ENCODE data around the gene PDLIM7.

PDLIM7 gene

DNA sequence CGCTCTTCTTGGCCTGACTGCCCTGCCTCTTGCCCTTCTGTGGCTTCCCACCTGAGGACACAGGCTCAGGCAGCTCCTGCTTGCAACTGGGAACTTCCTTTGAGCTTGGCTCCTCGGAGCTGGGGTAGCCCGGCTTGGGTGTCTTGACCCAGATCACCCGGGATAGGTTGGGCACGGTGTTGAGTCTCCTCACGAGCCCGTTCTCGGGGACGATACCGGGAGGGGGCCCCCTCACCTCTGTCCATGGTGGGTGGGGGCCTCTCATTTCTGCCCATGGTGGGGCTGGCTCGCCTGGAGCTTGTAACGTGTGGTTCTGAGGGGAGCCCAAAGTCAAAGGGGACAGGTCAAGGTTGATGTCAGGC is 27.1 kb upstream of the PDLIM7 start:
- no peak for DNase-seq (ENCODE audit: low spot score)

DNA sequence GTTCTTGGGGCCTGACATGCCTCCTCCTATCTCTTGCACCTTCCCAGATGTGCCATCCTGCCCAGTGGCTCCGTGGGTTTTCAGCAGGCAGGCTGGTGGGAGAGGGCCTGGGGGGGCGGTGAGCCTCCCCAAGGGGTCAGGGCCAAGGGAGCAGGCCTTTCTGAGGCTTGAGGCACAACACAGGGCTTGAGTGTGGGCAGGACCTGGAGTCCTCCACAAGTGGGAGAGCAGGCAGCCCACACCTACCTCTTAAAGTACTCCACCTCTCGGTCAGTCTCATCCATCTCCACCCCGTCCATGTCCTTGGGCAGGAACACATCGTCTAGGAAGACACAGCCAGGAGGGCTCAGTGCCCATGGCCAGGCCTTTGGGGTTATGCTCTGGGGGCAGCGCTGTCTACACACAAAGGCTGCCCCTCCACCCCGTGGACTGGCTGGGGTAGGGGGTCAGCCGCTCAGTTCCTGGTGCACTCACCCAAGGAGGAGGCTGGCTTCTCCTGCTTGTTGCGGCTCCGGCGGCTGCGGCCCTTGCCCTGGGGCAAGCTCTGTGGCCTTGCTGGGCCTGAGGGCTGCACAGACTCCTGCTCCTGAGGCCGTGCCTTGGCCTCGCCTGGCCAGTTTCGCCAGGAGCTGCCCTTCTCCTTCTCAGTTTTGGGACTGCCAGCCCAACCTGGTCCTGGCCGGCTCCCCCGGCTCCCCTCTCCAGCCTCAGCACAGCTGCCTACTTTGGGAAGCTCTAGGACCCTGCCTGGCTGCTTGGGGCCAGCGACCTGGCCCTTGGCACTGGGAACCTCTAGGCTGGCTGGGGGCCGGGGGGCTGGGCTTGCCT is 26.5 kb upstream of the PDLIM7 start:
- DNase-seq (ENCODE audit: low spot score) = no peak

DNA sequence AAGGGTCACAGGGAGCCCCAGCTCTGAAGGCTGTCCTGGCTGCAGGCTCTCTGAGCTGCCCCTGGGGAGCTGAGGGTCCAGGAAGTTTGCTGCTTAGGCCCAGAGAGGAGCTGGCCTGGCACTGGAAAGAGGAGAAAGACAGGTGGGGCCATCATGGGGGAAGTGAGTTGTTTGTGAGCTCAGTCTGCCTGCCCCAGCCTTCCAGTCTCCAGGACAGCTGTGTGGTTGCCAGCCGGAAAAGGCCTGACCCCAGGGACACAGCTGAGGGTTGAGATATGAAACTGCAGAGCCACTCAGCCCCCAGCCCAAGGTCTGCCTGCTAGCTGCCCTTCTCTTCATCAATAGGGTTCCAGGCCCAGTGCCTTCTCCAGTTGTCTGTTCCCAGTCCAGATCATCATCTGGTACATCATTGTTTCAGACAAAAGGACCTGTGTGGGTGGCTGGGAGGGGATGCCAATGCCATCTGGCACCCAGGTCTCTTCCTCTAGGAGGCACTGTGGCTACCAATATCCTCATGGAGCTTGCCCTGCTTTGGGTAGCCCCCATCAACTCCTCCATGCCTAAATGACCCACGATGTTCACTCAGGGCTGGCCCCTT is 23.6 kb upstream of the PDLIM7 start:
- DNase-seq (ENCODE audit: low spot score) = no peak

DNA sequence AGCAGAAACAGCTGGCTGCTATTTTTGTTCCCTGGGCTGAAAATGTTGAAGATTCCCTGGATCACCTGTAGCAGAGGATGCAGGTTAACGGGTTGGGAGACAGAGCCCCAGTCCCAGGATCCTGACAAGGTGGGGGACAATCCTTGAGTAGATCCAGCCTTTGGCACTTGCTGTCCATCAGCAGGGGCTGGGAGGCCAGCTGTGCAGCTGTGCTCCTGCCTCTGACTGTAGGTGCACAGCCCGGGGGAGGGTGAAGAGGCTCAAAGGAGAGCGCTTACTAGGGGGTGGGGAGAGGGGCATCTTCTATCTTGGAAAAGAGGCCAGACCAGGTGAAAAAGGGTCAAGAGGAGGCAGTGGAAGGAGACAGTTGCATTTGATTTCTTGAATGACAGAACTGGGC is 22.9 kb upstream of the PDLIM7 start:
- DNase-seq (ENCODE audit: low spot score) = no peak

DNA sequence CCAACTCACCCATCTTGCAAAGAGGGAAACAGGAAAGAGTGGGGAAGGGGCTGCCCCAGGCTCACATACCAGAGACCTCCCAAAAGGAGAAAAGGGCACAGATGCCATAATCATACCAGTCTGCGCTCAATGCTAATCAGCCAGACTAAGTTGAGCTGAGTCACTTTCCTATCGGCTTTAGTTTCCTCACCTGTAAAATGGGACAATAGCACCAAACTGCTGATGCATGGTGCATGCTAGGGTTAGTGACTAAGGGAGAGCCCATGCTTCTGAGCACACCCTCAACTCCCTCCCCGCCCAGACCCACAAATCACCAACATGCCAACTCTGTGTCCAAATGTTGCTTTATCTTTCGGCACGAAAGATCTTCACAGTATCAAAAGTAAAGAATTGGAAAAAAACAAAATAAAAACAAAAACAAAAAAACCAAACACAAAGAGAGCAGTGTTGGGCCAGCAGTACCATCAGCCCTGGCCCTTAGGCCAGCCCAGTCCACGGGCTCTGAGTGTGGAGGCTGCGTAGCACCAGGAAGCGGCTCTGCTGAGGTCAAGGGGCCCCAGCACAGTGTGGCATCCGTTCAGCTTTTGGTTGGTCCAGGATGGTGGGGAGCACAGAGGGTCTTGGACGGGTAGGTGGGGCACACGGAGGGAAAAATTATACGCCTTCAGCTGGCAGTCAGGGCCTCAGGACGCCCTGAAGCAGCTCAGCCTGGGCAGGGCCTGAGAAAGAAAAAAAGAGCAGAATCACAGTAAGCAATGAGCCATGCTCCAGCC is 22.2 kb upstream of the PDLIM7 start:
- DNase-seq (ENCODE audit: low spot score) = no peak

DNA sequence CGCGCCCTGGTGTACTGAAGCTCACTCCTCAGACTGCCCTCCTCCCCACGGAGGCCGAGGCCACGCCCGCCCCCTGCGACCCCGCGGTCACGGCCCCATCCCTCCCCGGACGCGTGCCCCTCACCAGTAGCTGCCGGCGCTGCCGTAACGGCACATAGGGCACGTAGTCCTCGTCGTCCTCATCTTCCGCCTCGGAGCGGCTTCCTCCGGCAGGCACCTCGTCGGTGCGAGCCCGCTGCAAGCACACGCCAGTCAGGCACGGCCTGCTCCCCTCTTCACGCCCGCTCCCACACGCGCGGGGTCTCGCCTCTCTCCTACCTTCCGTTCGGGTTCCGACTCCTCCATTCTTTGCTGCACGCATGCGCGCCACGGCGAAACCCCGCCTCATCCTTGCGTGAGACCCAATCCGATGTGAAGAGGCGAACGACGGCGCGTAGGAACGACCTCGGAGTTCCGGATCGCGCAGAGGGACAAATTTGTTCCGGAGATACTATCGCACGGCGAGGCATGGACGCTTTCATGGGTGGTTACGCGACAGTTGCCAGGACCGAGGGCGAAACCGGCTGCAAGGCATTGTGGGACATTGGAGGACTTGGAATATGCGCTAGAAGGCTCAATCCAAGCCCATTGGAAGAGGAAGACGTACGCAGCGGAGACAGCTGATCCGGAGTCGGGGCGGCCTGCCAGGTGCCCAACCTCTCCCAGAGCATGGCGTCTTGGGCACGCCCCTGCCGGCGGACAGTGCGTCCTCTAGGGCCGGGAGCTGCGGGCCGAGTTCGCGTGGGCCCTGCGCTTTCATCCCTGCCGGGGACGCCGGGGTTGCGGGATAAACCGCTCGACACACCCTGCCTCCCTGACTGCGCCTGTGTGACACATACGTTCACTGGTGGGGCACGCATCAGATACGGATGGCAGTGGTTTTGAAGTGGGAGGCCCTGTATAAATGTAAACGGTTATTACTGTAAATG is 19.5 kb upstream of the PDLIM7 start, which contains the start of gene DDX41:
DDX41 (minus strand) TSS at position 361 of the 968 bp plus-strand sequence; CDS start at position 345, 16 bp downstream.
- DNase-seq (ENCODE audit: low spot score) = peak; percentile 99

DNA sequence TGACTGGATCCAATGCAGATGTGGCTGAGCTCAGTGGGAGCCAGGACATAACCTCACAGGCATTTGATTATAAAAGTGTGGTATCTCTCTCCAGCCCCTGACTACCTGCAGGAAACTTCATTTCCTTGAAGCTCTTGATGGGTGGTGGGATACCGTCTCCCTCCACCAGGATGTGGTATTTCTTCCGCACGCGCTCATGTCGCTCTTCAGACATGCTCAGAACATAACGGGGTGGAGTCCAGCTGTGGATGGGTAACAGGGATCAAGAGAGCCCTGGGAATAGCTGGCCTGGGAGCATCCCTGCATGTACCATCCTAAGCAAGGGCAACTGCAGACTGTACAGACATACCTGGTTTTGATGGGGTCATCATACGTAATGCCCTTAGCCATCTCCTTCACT is 18.2 kb upstream of the PDLIM7 start:
- DNase-seq (ENCODE audit: low spot score) = no peak

DNA sequence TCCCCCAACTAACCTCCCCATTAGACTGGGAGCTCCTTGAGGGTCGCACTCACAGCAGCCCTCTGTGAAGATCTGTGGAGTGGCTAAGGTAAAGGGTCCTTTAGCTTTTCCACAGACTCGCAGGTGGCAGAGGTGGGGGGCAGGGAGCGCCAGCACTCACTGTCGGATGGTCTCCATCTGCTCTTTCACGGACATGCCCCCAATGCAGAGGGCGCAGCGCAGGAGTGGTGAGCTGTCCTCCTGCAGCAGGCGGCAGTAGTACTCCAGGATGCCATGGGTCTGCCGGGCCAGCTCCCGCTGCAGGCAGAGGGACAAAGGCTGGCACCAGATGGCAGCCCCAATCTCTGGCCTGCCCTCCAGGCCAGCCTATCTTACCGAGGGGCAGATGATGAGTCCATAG is 17.1 kb upstream of the PDLIM7 start:
- DNase-seq (ENCODE audit: low spot score) = no peak

DNA sequence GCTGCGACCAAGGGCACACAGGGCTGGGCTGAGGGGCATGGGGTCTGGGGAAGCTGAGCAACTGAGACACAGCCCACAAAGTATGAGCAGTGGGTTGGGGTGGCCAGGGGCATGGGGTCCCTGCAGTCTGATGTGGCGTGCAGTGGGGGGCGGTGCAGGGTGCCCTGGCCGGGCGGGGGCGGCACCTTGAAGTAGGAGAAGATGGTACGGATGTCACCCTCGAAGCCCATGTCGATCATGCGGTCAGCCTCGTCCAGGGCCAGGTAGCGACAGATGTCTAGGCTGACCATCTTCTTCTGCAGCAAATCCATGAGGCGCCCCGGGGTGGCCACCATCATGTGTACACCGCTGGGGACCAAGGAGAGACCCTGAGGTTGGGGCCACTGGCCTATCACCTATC is 16.1 kb upstream of the PDLIM7 start:
- DNase-seq (ENCODE audit: low spot score) = no peak

DNA sequence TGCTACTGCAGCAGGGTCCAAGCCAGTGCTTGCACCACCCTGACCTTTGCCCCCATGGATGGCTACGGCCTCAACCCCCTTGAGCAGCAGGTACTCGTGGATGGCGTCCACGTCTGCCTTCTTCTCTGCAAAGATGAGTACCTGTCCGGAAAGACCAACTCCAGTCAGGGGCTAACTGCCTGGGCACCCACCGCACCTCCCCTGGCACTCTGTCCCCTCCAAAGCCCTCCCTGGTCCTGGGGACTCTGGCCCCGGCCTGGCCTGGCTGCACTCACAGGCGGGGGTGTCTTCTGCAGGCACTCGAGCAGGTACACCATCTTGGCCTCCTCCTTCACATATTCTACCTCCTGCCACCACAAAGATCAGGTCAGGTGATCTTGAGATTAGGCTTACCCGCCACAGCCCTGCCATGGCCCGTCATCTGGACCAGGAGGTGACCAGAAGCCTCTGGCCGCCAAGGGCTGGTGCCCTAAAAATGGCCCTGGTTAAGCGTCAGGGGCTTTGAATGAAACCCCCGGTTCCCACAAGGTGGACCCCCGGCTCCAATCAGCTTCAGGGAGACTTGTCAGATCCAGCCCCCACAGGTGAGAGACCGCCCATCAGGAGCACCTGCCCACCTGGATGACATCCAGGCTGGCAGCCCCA is 15.5 kb upstream of the PDLIM7 start:
- no peak for DNase-seq (ENCODE audit: low spot score)

DNA sequence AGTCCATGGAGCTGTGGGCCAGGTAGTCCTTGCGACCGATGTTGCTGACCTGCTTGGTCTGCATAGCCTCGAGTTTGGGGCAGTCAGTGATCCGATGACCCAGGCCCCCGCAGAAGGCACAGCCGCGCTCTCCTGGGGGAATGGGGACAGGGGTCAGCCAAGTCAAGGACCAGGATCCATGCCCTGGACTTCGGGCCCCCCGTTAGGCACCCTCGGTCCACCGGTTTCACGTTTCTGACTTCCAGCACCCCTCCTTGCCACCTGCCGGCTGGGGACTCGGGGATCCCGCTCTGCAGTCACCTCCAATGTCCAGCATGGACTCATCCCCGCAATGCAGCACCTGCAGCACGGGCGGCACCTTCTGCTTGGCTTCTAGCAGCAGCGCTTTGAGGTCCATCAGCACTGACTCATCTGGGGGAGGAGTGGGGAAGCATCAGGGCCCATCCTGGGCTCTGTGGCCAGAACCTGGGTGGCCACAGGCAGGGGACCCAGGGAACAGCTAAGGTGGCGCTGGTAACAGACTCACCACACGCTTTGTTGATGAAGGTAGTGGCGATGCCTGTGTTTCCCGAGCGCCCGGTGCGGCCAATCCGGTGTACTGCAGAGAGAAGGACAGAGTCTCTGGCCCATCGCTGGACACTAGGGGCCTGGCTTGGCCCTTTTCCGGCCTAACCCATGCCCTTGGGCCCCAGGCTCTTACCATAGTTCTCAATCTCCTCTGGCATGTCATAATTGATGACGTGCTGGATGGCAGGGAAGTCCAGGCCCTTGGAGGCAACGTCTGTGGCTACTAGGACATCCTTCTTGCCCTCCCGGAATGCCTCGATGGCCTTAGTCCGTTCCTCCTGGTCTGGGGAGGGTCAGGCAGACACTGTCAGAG is 14.6 kb upstream of the PDLIM7 start:
- no peak for DNase-seq (ENCODE audit: low spot score)

DNA sequence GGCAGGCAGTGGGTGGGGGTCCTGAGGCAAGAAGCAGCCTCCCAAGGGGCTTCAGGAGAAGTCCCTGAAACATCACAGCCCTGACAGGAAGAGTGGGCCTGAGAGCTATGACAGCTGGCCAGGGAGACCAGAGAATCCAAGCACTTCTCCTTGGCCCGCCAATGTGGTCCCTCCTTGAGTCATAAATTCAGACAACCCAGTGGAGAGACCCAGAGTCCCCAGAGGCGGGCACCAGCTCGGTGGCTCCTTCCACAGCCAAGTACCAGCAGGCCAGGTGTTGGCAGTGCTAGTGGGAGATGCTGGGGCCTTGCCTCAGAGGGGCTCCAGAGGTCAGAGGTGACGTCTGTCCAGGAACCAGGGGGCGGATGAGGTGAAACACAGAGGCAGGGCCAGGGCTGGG is 13.8 kb upstream of the PDLIM7 start:
- no peak for DNase-seq (ENCODE audit: low spot score)

DNA sequence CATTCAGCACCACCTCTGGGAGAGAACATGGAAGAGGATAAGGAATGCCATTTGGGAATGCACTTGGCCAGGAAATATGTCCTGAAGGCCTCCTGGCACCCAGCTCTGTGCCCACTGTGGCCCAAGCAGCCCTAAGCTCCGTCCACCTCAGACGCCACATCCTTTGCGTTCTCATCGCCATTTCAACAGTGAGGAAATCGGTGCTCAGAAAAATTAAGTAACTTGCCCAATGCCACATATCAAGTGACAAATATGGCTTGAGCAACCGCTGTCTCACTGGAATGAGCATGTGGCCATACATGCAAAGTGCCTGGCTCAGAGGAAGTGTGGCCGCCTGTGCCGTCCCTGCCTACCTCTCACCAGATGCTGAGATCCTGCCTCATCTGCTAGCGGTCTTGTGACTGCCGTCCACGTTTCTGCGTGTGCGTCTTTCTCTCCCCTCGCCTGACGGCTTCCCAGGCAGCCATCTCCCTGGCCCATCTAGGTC is 13.2 kb upstream of the PDLIM7 start:
- no peak for DNase-seq (ENCODE audit: low spot score)

DNA sequence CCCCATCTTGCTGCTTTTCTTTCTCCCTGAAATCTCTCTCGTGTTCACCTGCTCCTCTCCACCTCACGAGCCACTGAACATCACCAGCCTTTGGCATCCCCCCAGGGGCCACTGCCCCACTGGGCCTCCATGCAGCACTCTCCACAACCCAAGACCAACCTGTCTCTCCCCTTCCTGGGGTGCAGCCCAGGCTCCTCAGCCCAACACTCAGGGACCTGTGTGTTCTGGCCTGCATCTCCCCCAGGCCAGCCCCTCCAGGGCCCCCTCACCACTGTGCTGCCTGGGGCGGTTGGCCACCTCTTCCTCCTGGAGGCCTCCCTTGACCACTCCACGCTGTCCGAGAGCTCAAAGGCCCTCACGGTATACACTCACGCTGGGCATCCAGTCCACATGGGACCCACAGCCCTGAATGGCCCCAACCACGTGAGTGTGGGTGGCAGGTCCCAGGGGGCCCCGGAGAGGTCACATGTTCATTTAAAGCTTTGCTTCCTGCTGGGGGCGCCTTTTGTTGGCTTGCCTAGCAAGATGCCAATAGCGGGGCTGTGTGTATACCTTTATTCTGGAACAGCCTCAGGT is 12.7 kb upstream of the PDLIM7 start:
- no peak for DNase-seq (ENCODE audit: low spot score)

DNA sequence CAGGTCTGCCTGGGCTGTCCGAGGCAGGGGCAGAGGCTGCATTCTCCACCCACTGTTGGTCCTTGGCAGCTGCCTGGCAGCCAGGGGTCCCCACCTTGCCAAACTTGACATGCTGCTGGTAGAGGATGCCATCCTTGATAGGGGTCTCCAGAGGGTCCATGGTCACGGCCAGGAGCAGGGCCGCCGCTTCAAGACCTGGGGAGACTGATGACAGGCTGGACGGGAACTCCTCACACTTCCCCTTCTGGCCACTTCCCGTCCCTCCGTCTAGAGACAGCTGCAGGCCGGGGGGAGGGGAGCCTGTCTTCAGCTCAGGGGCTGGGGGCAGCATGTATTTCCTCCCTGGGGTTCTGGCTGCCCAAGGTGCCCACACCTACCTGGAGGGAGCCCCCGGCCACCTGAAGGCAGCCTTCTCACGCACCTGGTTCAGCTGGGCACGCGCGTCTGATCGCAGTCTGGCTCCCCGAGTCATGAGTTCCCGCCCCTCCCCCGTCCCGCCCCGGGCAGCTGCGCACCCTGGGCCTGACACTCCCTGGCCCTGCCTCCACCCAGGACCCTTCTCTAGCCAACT is 12.1 kb upstream of the PDLIM7 start, which contains the start of gene DOK3:
DOK3 (minus strand) TSS at position 446 of the 571 bp plus-strand sequence; CDS start at position 160, 286 bp downstream.
- DNase-seq (ENCODE audit: low spot score) = no peak

DNA sequence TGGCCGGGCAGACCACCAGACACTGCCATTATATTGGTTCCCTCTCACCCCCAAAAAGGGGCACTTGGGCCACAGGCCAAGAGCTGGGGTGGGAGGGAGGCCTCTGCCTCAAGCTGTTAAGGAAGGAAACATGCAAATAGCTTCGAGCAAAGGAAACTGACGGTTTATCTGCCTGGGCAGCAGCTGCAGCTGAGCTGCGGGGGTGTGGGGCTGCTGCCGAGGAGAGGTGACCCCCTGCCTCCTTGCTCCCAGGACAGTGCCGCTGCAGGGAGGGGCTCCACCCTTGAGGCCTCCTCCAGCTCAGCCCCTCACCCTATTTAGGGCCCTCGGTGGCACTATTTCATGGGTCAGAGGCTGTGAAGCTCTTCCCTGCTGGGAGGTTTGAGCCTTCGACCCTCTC is 11.4 kb upstream of the PDLIM7 start:
- no peak for DNase-seq (ENCODE audit: low spot score)

DNA sequence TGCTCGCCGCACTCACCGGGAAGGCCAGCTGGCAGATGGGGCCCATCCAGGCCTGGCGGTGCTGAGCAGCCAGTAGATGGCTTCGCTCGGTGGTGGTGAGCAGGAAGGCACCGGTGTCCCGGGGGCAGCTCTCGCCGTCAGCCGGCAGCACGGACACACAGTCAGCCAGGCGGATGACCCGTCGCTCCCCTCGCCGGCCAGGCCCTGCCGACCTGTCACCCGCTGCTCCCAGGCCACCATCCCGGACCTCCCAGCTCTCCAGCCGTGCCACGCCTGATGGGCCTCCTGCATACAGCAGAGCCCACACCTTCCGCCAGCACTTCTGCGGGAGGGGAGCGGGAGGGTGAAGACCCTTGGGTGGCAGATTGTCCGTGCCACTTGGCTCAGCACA is 10.8 kb upstream of the PDLIM7 start:
- DNase-seq (ENCODE audit: low spot score) = no peak

DNA sequence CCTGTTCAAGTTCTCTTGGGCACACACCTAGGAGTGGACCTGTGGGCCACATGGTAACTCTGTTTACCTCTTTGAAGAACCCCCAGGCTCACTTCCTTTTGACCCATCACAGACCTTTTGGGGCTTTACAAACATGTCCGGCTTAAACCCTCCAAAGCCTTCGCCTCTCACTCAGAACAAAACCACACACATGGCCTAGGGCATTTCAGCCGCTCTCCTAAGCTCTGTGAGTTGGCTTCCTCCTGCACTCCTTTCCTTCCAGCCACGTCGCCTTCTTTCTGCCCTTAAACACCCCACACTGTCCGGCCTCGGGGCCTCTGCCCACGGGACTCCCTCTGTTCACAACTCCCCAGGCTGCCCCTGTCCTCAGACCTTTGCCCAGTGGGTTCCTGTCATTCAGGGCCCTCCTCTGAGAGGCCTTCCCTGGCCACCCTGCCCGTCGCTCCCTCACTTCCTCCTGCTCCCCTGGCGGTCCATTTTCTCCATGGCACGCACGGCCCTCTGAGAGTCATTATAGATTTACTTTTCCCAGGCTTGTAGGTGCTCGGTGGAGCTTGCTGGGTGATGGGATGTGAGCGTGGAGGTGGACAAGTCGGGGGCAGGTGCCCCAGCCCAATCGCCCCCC is 10.3 kb upstream of the PDLIM7 start:
- DNase-seq (ENCODE audit: low spot score) = no peak

DNA sequence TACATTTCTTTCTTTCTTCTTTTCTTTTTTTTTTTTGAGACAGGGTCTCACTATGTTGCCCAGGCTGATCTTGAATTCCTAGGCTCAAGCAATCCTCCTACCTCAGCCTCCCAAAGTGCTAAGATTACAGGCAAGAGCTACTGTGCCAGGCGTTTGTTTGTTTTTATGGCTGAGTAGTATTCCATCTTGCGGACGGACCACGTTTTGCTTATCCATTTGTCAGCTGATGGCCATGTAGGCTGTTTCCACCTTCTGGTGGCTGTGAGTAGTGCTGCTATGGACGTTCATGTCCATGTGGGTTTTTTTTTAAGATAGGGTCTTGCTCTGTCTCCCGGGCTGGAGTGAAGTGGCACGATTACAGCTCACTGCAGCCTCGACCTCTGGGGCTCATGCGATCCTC is 9.8 kb upstream of the PDLIM7 start:
- DNase-seq (ENCODE audit: low spot score) = peak; percentile 31
